Measurements from ENCODE around the gene ALLC.

Gene ALLC

DNA sequence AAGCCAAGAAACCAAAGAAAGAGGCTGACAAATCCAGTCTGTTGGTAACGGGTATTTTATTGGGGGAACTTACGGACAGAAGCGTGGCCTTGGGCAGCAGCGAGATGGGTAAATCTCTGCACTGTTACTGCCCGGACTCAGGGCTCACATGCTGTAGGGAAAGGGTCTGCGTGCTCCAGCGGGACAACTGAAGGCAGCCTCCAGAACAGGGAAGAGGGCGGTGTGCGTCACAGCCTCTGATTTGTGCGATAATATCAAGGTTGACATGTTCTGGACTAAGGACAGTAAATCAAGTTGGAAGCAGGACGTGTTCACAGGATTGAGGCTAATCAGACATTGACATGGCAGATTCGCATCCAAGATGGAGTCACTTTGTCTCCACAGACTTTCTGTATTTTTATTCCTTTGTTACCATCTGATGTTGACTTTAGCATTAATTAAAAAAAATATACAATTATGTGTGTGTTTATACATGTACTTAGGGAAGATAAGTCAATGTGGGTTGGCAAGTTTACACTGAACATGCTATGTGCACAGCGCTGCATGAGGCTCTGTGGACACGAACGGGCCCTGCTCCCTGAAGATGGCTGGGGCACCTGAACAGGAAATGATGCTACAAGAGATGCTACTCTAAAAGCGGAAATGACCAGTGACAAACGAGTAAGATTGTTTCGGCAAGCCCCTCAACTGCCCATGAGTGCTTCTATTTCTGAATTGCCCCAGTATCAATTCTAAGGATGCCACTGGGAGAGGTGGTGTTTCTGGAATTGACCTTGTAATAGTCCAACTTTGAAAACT lies 22.7 kb downstream of the ALLC start:
- no peak for DNase-seq

DNA sequence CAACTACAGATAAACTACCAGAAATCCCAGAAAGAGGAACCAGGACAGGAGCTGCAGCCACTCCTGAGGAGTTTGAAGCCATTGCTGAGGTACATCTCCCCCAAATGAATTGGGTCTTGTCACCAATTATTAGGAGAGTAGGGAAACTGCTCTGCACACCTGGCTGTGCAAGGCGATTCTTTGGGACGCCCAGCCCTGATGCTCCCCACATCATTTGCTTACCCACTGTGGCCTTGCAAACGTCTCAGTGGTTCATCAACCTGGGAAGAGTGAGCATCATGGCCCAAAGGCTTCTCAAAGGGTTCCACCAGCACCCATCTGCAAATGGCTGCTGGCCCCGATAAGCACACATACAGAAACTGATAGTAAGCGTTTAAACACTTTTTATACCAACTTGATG lies 23.6 kb downstream of the ALLC start:
- DNase-seq, result no peak

DNA sequence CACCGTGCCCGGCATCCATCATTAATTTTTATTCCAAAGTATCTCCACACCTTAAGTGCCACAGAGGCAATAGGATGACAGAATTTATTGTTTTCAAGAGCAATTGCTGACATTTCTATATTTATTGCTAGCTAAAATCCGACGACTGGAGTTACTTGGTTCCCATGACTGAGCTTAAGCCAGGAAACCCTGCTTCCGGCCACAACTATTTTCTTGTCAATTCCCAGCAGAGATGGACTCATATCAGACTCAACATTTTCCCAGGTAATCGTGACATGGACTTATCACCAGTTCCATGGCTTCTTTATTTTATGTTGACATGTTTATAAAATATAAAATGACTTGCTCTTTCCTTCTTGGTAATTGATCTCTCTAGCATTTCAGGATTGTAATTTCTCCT lies 24.8 kb downstream of the ALLC start:
- DNase-seq, result no peak

DNA sequence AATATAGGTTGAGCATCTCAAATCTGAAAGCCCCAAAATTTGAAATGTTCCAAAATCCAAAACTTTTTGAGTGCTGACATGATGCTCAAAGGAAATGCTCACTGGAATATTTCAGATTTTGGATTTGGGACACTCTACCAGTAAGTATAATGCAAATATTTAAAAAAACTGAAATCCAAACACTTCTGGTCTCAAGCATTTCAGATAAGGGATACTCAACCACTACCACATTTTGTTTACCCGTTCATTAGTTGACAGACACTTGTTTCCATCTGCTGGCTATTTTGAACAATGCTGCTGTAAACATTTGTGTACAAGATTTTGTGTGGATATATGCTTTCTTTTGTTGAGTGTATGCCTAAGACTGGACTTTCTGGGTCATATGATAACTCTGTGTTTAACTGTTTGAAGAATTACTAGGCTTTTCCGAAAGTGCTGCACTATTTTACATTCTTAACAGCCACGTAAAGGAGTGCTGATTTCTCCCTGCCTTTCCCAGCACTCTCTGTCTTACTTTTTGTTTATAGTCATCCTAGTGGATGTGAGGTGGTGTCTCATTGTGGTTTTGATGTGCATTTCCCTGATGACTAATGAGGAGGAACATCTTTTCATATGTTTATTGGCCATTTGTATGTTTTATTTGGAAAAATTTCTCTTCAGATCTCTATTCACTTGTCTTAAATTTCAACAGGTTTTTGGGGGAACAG lies 25.9 kb downstream of the ALLC start:
- no peak for DNase-seq

DNA sequence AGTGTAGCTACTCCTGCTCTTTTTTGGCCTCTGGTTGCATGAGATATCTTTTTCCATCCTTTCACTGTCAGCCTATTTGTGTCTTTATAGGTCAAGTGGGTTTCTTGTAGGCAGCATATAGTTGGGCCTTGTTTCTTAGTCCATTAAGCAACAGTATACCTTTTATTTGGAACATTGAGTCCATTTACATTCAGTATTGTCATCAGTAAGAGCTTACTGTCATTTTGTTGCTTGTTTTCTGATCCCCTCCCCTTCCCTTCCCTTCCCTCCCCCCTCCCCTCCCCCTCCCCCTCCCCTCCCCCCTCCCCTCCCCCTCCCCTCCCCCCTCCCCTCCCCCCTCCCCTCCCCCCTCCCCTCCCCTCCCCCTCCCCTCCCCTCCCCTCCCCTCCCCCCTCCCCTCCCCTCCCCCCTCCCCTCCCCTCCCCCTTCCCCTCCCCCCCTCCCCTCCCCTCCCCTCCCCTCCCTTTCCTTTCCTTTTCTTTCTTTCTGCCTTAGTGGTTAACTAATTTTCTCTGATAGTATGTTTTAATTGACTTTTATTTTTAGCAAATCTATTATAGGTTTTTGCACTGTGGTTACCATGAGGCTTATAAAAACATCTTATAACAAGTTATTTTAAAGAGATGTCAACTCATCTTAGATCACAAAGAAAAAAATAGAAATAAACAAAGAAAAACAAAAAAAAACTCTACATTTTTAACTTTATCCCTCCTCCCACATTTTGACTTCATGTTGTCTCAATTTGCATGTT lies 32.2 kb downstream of the ALLC start:
- no peak for DNase-seq

DNA sequence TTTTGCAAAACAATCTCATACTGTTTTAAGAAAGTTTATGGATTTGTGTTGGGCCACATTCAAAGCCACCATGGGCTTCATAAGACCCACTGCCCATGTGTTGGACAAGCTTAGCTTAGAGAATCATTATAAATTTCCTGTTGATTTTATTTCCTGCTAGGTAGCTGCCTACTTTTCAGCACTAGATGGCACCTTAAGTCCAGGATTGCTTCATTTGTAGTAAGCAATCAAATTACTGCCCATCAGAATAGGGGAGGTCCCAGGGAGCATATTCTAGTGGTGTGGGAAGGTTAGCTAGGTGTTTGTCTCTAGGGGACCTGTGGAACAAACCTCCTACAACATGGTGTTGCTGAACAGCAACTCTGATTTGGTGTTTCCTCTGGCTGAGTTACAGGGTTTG lies 34.4 kb downstream of the ALLC start:
- no peak for DNase-seq

DNA sequence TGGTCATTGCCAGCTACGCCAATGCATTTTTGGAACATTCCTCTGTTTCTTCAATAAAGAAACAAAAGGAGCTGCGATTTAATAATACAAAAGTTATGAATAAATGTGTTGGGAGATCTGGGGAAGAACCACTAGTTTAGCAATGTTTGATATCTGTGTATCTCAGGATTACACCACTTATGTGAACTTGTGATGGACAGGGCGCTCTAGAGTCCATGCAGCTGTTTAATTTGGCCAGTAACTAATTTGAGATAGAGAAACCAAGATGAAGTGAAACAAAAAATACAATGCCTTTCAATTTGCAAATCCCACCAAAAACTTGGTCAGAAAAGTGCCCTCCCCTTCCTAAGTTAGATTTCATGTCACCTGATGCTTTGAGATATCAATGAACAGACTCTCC lies 38.5 kb downstream of the ALLC start:
- DNase-seq, result no peak

DNA sequence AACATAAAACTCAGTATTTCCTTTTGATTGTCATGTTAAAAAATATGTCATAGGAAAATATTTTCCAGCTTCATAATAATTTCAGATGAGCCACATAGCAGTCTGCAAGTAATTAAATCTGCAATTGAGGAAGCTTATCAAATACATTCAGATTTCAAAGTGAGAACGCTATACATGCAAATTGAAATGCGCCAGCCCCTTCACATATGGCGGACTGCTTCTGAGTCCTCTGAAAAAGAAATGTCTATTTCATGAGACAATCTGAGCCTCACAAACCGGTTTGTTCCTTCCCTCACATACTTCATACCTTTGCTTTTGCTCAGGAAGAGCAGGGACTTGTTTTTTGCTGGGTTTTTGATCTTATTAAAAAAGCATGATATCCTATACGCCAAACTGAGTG lies 43.1 kb downstream of the ALLC start:
- no peak for DNase-seq

DNA sequence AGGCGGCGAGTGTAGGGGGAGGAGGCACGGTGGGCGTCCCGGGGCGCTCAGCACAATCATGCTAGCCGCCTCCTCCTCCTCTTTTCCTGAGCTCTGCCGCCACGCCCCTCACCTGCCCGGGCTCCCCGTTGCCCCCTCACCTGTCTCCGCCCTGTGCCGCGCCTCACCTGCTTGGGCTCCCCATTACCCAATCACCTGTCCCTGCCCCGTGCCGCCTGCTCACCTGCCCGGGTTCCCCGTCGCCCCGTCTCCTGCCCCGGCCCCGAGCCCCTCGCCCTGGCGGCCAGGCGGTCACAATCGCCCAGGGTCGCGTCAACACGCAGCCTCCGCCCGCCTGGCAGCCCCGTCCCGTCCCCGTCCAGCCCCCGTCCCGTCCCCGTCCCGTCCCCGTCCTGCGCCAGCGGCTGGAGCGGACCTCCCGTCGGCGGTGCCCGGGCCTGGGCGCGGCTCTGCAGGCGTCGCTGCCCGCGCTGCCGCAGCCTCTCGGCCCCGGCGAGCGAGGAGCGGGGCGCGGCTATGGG lies 45.3 kb downstream of the ALLC start, which contains the start of gene DCDC2C:
Gene DCDC2C, plus strand, starts transcription at position 340 of the 521 bp plus-strand sequence. Its CDS starts 177 bp downstream, at position 517.
- no peak for DNase-seq

DNA sequence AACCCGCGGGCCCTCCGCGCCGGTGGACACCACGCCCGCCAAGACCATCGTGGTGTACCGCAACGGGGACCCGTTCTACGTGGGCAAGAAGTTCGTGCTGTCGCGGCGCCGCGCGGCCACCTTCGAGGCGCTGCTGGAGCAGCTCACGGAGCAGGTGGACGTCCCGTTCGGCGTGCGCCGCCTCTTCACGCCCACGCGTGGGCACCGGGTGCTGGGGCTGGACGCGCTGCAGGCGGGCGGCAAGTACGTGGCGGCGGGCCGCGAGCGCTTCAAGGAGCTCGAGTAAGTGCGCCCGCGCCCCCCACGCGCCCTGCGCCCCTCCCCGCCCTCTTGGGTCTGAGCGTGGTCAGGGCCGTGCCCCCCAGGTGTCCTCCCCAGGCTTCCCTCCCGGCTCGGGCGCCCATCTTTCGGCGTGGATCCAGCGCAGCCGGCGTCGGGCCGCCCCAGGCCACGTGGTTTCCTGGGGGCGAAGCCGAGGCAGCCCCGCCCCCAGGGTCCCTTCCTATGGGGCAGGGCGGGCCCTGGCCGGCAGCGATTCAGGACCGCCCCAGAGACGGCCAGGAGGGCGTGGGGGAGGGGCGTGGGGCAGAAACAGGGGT lies 45.9 kb downstream of the ALLC start:
- no peak for DNase-seq

DNA sequence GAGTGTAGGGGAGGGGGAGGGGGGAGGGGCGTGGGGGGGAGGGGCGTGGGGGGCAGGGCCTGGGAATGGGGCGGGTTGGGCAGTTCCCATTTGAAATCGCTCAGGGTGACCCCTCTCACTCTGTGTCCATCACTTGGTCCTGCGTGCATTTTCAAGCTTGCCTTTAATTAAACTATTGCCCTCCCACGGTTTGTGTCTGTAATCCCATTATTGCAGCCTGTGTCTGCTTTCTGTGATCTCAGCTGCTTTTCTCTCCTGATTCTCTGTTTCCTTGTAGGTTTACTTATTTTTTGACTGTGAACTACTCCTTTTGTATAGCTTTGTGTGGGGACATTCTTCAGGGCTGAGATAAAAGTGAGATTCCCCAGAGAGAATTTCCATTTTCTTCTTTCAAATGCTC lies 46.7 kb downstream of the ALLC start:
- no peak for DNase-seq

DNA sequence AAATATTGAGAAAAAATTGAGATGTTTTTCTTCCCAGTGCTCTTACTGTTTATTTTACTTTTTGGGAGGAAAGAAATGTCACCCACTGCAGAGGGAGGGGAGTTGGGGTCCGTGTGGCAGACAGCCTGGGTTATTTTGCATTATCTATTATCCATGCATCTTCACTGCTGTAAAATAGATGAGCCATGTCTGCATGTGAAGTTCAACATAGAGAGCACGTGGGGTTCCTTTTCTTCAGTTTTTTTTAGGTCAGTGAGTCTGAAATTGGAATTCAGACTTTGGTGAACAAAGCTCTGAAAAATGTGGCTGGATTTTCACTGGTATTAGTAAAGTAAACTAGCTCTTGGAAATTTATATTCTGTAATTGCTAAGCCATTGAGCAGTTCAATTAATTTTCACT lies 47.8 kb downstream of the ALLC start:
- no peak for DNase-seq

DNA sequence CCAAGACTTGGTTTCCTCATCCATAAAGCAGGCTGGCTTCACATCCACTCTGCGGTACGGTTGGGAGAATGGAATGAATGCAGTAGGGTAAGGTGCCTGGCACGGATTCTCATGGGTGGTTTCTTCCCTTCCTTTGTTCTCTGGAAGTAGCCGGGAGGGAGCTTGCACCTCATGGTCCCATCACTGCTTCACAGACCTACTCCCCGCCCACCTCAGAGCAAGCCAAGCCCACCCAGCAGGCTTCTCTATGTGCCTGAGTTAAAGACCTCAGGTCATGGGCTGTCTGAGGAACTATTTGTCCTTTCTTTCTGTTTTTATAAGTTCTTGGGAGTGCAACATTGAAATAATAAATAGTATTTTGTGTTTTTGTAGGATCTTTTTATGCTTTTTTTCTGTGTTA lies 48.9 kb downstream of the ALLC start:
- no peak for DNase-seq

DNA sequence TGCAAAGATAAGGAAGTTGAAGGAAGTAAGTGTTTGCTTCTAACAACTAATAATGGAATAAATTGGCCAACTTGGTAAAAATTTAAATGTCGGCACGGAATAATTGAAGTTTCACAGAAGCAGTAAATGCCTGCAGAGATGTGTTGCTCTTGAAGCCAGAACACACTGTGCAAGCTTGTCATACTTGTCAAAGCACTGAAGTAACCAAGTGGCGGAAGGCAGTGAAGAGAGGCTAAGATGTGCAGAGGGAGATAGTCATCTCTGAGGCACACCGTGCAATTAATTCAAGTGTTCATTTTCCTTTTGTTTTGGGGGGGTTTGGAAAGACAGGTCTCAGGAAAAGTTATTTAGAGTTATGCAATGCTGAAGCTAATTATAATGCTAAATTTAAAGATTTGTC lies 50.6 kb downstream of the ALLC start:
- DNase-seq, result no peak

DNA sequence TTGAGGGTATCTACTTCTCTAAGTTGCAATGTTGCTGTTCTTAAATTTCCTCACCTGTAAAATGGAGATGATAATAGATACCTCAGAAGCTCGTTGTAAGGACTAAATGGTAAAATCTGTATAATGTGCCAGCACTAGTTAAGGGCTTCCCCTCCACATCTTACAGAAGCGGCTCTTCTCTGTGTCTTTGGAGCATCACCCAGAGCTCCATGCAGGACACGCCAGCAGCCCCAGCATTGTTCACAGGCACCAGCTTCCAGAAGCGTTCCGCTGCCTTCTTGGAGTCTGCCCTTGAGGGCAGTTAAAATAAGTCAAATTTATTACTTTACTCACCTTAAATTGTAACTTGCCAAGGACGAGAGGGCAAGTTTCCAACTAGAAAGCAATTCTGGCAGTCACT lies 51.2 kb downstream of the ALLC start:
- DNase-seq, result no peak

DNA sequence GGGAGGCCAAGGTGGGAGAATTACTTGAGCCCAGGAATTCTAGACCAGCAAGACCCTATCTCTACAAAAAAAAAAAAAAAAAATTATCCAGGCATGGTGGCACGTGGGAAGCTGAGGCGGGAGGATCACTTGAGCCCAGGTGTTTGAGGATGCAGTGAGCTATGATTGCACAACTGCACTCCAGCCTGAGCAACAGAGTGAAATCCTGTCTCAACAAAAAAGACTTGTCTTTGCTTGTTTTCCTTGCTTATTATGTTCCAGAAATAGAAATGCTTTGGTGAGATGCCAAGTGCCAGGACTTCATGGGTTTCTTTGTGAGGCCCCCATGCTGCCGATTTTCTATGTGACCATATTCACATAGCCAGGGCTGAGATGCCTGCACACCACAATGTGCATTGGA lies 54.4 kb downstream of the ALLC start:
- DNase-seq, result no peak

DNA sequence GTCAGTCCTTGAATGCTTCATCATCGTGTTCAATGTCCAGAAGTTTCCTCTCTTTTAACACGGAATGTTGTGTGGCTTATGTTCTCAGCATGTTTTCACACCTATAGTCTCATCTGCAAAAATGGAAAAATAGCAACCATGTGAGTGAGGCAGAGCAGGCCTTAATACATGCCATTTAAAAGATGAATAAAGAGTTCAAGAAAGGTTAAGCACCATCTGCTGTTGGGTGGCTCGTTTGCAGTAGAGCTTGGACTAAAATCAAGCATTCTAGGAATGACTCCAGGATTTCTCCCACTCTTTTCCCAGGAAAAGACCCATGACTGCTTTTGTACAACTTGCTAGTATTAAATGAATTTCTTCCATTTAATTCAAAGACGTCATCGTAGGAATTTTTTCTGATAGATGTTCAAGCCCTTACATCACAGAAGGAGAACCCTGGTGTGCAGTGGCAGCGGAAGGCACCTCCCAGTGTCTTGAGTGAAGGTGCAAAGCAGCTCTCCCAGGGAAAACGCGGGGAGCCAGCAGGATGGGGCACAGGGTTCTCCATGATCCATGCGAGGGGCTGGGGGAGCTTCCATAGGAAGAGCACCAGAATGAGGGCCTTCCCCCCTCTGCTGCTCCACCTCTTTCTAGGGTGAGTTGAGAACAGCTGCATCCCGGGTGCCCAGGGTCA lies 55.0 kb downstream of the ALLC start:
- DNase-seq, result no peak

DNA sequence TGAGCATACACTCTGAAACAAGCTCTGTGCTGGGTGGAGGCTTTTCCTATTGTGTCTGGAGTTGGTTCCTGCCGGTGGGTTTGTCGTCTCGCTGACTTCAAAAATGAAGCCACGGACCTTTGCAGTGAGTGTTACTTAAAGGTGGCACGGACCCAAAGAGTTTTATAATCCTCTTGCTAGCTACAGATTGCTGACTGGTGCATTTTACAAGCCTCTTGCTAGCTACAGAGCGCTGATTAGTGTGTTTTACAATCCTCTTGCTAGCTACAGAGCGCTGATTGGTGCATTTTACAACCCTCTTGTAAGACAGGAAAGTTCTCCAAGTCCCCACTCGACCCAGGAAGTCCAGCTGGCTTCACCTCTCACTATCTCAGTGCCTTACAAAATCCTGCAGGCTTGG lies 60.7 kb downstream of the ALLC start:
- DNase-seq, result no peak

DNA sequence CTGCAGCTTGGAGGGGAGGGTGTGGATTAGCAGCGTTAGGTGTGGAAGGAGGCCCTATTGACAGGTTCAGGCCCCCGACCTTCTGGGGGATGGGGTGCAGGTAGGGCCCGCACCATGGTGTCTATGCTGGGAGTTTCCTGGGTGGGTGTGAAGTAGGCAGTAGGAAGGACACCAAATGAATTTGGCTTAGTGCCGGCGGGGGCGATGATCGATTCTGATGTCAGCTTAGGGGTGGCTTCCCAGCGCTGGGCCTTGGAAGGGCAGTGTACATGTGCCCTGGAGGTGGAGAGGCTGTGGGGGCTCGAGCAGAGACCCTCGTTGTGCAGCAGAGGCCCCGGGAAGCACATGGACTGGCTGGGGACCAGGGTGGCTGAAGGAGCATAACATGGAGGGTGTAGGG lies 67.0 kb downstream of the ALLC start:
- DNase-seq, result no peak

DNA sequence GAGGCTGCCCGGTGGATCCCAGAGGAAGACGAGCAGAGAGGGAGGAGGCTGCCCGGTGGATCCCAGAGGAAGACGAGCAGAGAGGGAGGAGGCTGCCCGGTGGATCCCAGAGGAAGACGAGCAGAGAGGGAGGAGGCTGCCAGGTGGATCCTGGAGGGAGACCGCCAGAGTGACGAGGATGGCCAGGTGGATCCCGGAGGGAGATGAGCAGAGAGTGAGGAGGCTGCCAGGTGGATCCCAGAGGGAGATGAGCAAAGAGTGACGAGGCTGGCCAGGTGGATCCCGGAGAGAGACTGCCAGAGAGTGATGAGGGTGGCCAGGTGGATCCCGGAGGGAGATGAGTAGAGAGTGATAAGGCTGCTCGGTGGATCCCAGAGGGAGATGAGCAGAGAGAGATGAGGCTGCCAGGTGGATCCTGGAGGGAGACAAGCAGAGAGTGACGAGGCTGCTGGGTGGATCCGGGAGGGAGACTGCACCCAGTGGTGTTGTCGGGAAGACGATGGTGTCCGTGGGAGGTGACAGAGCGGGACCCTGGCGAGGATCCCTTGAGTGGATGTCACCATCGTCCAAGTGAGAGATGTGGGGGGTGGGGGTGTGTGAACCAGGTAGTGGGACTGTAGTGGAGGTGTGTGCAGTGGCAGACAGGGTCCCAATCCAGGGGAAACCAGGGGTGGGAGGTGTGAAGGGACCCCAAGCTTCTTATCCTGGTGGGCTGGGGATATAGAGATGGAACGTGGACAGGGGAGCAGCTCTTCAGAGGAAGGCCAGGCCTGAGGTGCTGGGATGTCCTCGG lies 67.7 kb downstream of the ALLC start:
- no peak for DNase-seq

DNA sequence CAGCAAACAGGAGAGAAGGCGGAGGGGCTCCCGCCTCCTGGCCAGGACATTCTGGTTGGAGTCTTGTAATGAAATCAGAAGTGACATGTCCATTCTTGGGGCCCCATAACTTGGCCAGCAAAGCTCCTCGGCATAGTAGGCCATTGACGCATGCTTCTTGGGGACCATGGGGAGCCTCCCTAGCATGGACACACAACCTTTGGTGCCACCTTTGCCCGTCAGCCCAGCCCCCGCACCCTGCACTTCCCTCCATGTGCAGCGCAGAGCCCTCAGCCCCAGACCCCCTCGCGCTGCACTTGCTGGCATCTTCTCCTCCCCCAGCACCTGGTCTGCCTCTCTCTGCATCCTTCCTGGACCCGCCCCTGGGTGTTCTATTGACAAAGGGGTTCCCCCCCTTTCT lies 68.5 kb downstream of the ALLC start:
- DNase-seq, result no peak
